ENCODE results near the gene NLE1.

- TF ChIP-seq POLR2A (IDR thresholded peaks at IDR 0.05; ENCODE audit: low read depth) (no peak), CTCF (IDR thresholded peaks at IDR 0.05) (peak in 1 of 3 experiments; percentile 12)
These were observed 329 bp upstream of the NLE1 start for GRCh38 chr17:35142467-35142796.

All from esophagus muscularis mucosa (tissue), 3 donors.